22Rv1 (cell line): Measurements from ENCODE around the gene RASAL1.

Source experiments
- CTCF ChIP-seq: fragments of 450-650 bp; IDR thresholded peaks from 2 replicates; pipeline ENCODE4 v1.5.1; 2017; ENCODE audit warnings: mild to moderate bottlenecking
- ZFX ChIP-seq: fragments of 450-650 bp; IDR thresholded peaks from 2 replicates; pipeline ENCODE4 v1.6.1; 2017; ENCODE audit warnings: antibody characterized with exemption, borderline replicate concordance

GRCh38 chr12:113161415-113162016 lies 26.0 kb upstream of the RASAL1 start:
- no peak for TF ChIP-seq CTCF
- no peak for TF ChIP-seq ZFX
